Sigmoid colon (tissue), 4 donors: ENCODE data around the gene TMTC1.

Experiments used
- CTCF ChIP-seq, 4 experiments: fragments of 450-650 bp in 3 of 4; fragments of 200-600 bp in 1 of 4; IDR thresholded peaks; one replicate each; pipeline ENCODE4 v1.5.1; 2016 to 2019; ENCODE audit warnings: antibody characterized with exemption in 4 of 4, mild to moderate bottlenecking in 3 of 4, moderate library complexity in 2 of 4
- POLR2A ChIP-seq, 2 donors: fragments of 450-650 bp; IDR thresholded peaks; one replicate each; pipeline ENCODE4 v1.6.1; 2016; ENCODE audit warnings: antibody characterized with exemption in 2 of 2, mild to moderate bottlenecking in 2 of 2, moderate library complexity in 2 of 2
- POLR2AphosphoS5 ChIP-seq, 4 donors: sonication (generic); formaldehyde crosslinking; IDR thresholded peaks; one replicate each; pipeline ENCODE4 v1.6.1; 2017; ENCODE audit warnings: antibody characterized with exemption in 4 of 4

DNA sequence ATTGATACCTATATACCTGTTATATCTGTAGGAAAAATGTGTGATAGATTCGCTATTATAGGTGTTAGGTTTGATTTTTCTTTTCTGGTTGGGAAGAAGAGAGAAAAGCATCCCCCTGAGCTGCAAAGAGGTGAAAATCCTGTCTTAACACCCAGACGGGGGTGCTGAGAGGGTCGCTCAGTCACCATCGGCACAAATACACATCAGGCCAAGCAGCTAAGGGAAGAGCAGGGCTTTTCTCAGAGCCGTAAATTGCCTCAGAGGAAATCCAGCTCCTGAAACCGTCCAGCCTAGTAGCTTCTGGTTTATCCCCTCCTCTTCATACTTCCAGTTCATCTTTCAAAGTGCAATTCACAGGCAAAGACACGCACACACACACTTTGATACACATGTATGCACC lies 175.2 kb downstream of the TMTC1 start:
- TF ChIP-seq CTCF (IDR thresholded peaks at IDR 0.05) (no peak), POLR2AphosphoS5 (IDR thresholded peaks at IDR 0.05) (no peak), POLR2A (IDR thresholded peaks at IDR 0.05) (no peak)
